K562 (cell line): Measurements from ENCODE around the gene GNB2.

ENCODE experiments used
- EZH2 ChIP-seq: IDR thresholded peaks from 2 replicates; pipeline ENCODE4 v1.6.1; 2012; ENCODE audit warnings: low read depth, mild to moderate bottlenecking, inconsistent platforms, low read length, borderline replicate concordance
- FOS ChIP-seq: IDR thresholded peaks from 3 replicates; pipeline ENCODE4 v1.6.1; 2011; ENCODE audit not compliant: insufficient read length; ENCODE audit errors: extremely low read depth
- MYC ChIP-seq, 2 experiments: fragments of 250-450 bp in 1 of 2; sonication (Bioruptor Pico) in 1 of 2; IDR thresholded peaks; 2 replicates each; pipeline versions ENCODE4 v1.5.1 to v1.6.1; 2012 to 2021; ENCODE audit warnings: low read depth in 2 of 2, borderline replicate concordance in 1 of 2, improper control_type of control experiment in 1 of 2, low read length in 1 of 2, mild to moderate bottlenecking in 1 of 2, moderate library complexity in 1 of 2
- POLR2A ChIP-seq: fragments of 450-650 bp; conservative IDR thresholded peaks from 2 replicates; pipeline ENCODE4 v1.6.1; 2016
- RCOR1 ChIP-seq, 2 experiments: IDR thresholded peaks; 2 replicates each; pipeline ENCODE4 v1.6.1; 2012; ENCODE audit warnings: low read depth in 2 of 2, low read length in 2 of 2, borderline replicate concordance in 1 of 2, improper control_type of control experiment in 1 of 2
- SP1 ChIP-seq: sonication (generic); formaldehyde crosslinking; IDR thresholded peaks from 2 replicates; pipeline ENCODE4 v1.8.1; 2022; ENCODE audit warnings: mild to moderate bottlenecking, missing genetic modification reagents

GRCh38 chr7:100682228-100682741 lies 8.7 kb downstream of the GNB2 start:
- TF ChIP-seq POLR2A (0 out of 2 replicates have a peak, but pooled peaks have one; percentile 10), MYC (IDR thresholded peaks at IDR 0.05; ENCODE audit: low read depth, low read length) (no peak), MYC (CRISPR knock-in tag; IDR thresholded peaks at IDR 0.05; ENCODE audit: borderline replicate concordance, low read depth) (no peak), SP1 (no peak), RCOR1 (IDR thresholded peaks at IDR 0.05; ENCODE audit: borderline replicate concordance in 1 of 2, low read depth in 2 of 2, low read length in 2 of 2) (no peak), EZH2 (no peak), FOS (no peak)
